Measurements from ENCODE around the gene GNA15. TPM values are rescaled to one million over a fixed set of nuclear protein-coding genes. Genes with fewer than 3 reads are reported as not detected.
A peak's percentile ranks its signal among the peaks of the same experiment; 100 is the strongest.

Gene GNA15
- polyA plus RNA-seq, 3 donors = 38.7 to 45.0 (median 41.3) TPM

GRCh38 chr19:3149526-3150505, 14.0 kb downstream of the GNA15 start:
- peaks cover 22 to 34% of the 10 kb centered on the region in 2 donors for H3K4me1 ChIP-seq (ENCODE audit: control insufficient read depth in 1 of 2, insufficient read depth in 2 of 2, low read length in 2 of 2)
- H3K4me3 Mint-ChIP-seq = no peak overlapping the region
- no peak overlapping the region for H3K4me2 ChIP-seq (replicated peaks; ENCODE audit: extremely low read depth, low read length, poor library complexity, severe bottlenecking)
- H3K4me3 ChIP-seq (replicated peaks in 1 of 3; ENCODE audit: low read depth in 2 of 3, low read length in 3 of 3) = no peak overlapping the region
- H3K9me3 Mint-ChIP-seq = no peaks in the 10 kb centered on the region
- H3K36me3 Mint-ChIP-seq = peaks cover 27 to 37% of the 10 kb centered on the region in 2 donors
- DNase-seq = no peak
- peaks cover 37% of the 10 kb centered on the region for H3K79me2 ChIP-seq (ENCODE audit: insufficient read depth, low read length)
- H2AFZ ChIP-seq (ENCODE audit: insufficient read depth, low read depth, low read length, poor library complexity, severe bottlenecking) = no peak overlapping the region
- TF ChIP-seq CTCF (IDR thresholded peaks at IDR 0.05) = no peak
- H3K27ac ChIP-seq (ENCODE audit: low read depth in 1 of 2, low read length in 2 of 2) = no peak overlapping the region
- H3K27me3 ChIP-seq (ENCODE audit: control insufficient read depth in 2 of 2, insufficient read depth in 2 of 2, low read length in 2 of 2) = no peaks in the 10 kb centered on the region
- H3K9ac ChIP-seq (ENCODE audit: insufficient read depth, low read length, poor library complexity, severe bottlenecking) = no peak overlapping the region
- H3K4me1 Mint-ChIP-seq = peaks cover 16% of the 10 kb centered on the region
- peak overlapping the region in 2 of 7 donors; percentile 51 to 54 for H3K27ac Mint-ChIP-seq
- peaks cover 82% of the 10 kb centered on the region for H4K20me1 ChIP-seq (ENCODE audit: insufficient read depth, low read length)
- peaks cover 50 to 62% of the 10 kb centered on the region in 2 donors for H3K36me3 ChIP-seq (replicated peaks in 1 of 2; ENCODE audit: control insufficient read depth in 1 of 2, insufficient read depth in 2 of 2, low read length in 2 of 2)
- no peaks in the 10 kb centered on the region for H3K9me3 ChIP-seq (replicated peaks in 1 of 2; ENCODE audit: control insufficient read depth in 1 of 2, insufficient read depth in 1 of 2, low read length in 2 of 2)
- H3K27me3 Mint-ChIP-seq (ENCODE audit: low read depth in 3 of 3) = peaks cover 0 to 4% (median under 1%) of the 10 kb centered on the region in 3 donors
- 96% methylated on average over 26 of the region's 35 CpGs for WGBS (ENCODE audit: insufficient coverage)
- intact Hi-C loops (cut with micrococcal nuclease) = loop anchor here in 1 of 2 donors (5.0 kb wide), 1 partner anchor 32 kb away; no protein-coding TSS in a partner anchor

GRCh38 chr19:3150739-3151329, 15.0 kb downstream of the GNA15 start:
- Histone ChIP-seq H3K4me1 (ENCODE audit: control insufficient read depth in 1 of 2, insufficient read depth in 2 of 2, low read length in 2 of 2) (peaks cover 18 to 31% of the 10 kb centered on the region in 2 donors), H3K27ac (ENCODE audit: low read depth in 1 of 2, low read length in 2 of 2) (no peak overlapping the region), H3K36me3 (replicated peaks in 1 of 2; ENCODE audit: control insufficient read depth in 1 of 2, insufficient read depth in 2 of 2, low read length in 2 of 2) (peaks cover 59 to 72% of the 10 kb centered on the region in 2 donors), H3K27me3 (ENCODE audit: control insufficient read depth in 2 of 2, insufficient read depth in 2 of 2, low read length in 2 of 2) (no peaks in the 10 kb centered on the region), H3K9ac (ENCODE audit: insufficient read depth, low read length, poor library complexity, severe bottlenecking) (no peak overlapping the region), H3K79me2 (ENCODE audit: insufficient read depth, low read length) (peaks cover 34% of the 10 kb centered on the region), H2AFZ (ENCODE audit: insufficient read depth, low read depth, low read length, poor library complexity, severe bottlenecking) (no peak overlapping the region), H3K4me2 (replicated peaks; ENCODE audit: extremely low read depth, low read length, poor library complexity, severe bottlenecking) (no peak overlapping the region), H3K4me3 (replicated peaks in 1 of 3; ENCODE audit: low read depth in 2 of 3, low read length in 3 of 3) (no peak overlapping the region), H3K9me3 (replicated peaks in 1 of 2; ENCODE audit: control insufficient read depth in 1 of 2, insufficient read depth in 1 of 2, low read length in 2 of 2) (no peaks in the 10 kb centered on the region), H4K20me1 (ENCODE audit: insufficient read depth, low read length) (peaks cover 92% of the 10 kb centered on the region)
- H3K4me3 Mint-ChIP-seq = no peak overlapping the region
- DNase-seq = no peak
- H3K9me3 Mint-ChIP-seq = no peaks in the 10 kb centered on the region
- peaks cover 0 to 4% (median 2%) of the 10 kb centered on the region in 3 donors for H3K27me3 Mint-ChIP-seq (ENCODE audit: low read depth in 3 of 3)
- TF ChIP-seq CTCF (IDR thresholded peaks at IDR 0.05) = no peak
- peak overlapping the region in 2 of 7 donors; percentile 7 to 45 for H3K27ac Mint-ChIP-seq
- 100% methylated on average over 3 of the region's 5 CpGs for WGBS (ENCODE audit: insufficient coverage)
- H3K4me1 Mint-ChIP-seq = peaks cover 10% of the 10 kb centered on the region
- H3K36me3 Mint-ChIP-seq = peaks cover 32 to 37% of the 10 kb centered on the region in 2 donors
- intact Hi-C loops (cut with micrococcal nuclease) = no loop called here
